Gastroesophageal sphincter (tissue), 4 donors: ENCODE results near the gene TBX3. TPM values are rescaled to one million over a fixed set of nuclear protein-coding genes. Genes with fewer than 3 reads are reported as not detected.

ENCODE experiments used
- ATAC-seq: fragments of 150-250 bp; one replicate; pipeline ENCODE4 v1.9.1; 2016; ENCODE audit warnings: mild to moderate bottlenecking, moderate library complexity
- H3K27ac ChIP-seq, 4 donors: fragments of 200-600 bp; sonication (generic) in 3 of 4; 1 replicate in 3 of 4; 2 replicates in 1 of 4; pipeline ENCODE4 v1.5.1; 2016 to 2019
- H3K27me3 ChIP-seq: fragments of 200-600 bp; sonication (generic); one replicate; pipeline ENCODE4 v1.5.1; 2019
- H3K36me3 ChIP-seq, 2 donors: fragments of 200-600 bp; sonication (generic); one replicate each; pipeline ENCODE4 v1.5.1; 2019; ENCODE audit warnings: control low read depth in 1 of 2
- H3K4me1 ChIP-seq, 3 donors: fragments of 200-600 bp; sonication (generic); 1 replicate in 2 of 3; 2 replicates in 1 of 3; pipeline ENCODE4 v1.5.1; 2016 to 2019; ENCODE audit warnings: control low read depth in 2 of 3
- H3K4me3 ChIP-seq, 2 donors: fragments of 200-600 bp; sonication (generic); one replicate each; pipeline ENCODE4 v1.5.1; 2019; ENCODE audit warnings: mild to moderate bottlenecking in 1 of 2, moderate library complexity in 1 of 2
- H3K9me3 ChIP-seq, 3 donors: fragments of 200-600 bp; sonication (generic); one replicate each; pipeline ENCODE4 v1.5.1; 2017 to 2019; ENCODE audit warnings: control low read depth in 2 of 3
- CTCF ChIP-seq, 4 experiments: fragments of 200-600 bp in 2 of 4; fragments of 450-650 bp in 2 of 4; sonication (generic) in 1 of 4; IDR thresholded peaks; one replicate each; pipeline ENCODE4 v1.5.1; 2017 to 2019; ENCODE audit warnings: antibody characterized with exemption in 4 of 4, mild to moderate bottlenecking in 2 of 4, moderate library complexity in 2 of 4
- EP300 ChIP-seq: sonication (generic); formaldehyde crosslinking; IDR thresholded peaks from one replicate; pipeline ENCODE4 v1.6.1; 2017; ENCODE audit warnings: antibody characterized with exemption, mild to moderate bottlenecking
- POLR2A ChIP-seq, 2 donors: fragments of 450-650 bp; IDR thresholded peaks; one replicate each; pipeline ENCODE4 v1.6.1; 2017; ENCODE audit warnings: antibody characterized with exemption in 2 of 2, mild to moderate bottlenecking in 2 of 2, moderate library complexity in 1 of 2
- POLR2AphosphoS5 ChIP-seq: sonication (generic); formaldehyde crosslinking; IDR thresholded peaks from one replicate; pipeline ENCODE4 v1.6.1; 2017; ENCODE audit warnings: antibody characterized with exemption
- WGBS, 2 donors: methylation state at CpG; one replicate each; pipeline ENCODE4 v1.1.5; 2018; ENCODE audit warnings: low coverage in 1 of 2; 5-methylcytosine and 5-hydroxymethylcytosine counted together
- total RNA-seq, 4 donors: library from RNA; depleted of rRNA; stranded (reverse); fragments of >200 nt; gene quantifications; one replicate each; pipeline ENCODE4 v1.1.0, GENCODE V29; 2016

Gene TBX3
- total RNA-seq, 4 donors from 2014 or later, result 6.9 to 17.4 (median 10.0) TPM

GRCh38 chr12:114664651-114665320 is 19.2 kb downstream of the TBX3 start:
- H3K27me3 ChIP-seq, result peaks cover 82% of the 10 kb centered on the region
- TF ChIP-seq POLR2A (IDR thresholded peaks at IDR 0.05), result no peak
- 4% methylated on average over 12 of the region's 47 CpGs; no CpG with 5 or more reads in 1 of the 2 donors for WGBS, 2 donors
- no peak overlapping the region for H3K4me3 ChIP-seq
- peaks cover 0 to 37% (median 4%) of the 10 kb centered on the region in 3 donors for H3K4me1 ChIP-seq
- H3K9me3 ChIP-seq, result no peaks in the 10 kb centered on the region
- no peak overlapping the region for H3K27ac ChIP-seq
- ATAC-seq, result no peak
- no peaks in the 10 kb centered on the region for H3K36me3 ChIP-seq

GRCh38 chr12:114662512-114663177 is 21.3 kb downstream of the TBX3 start:
- H3K27me3 ChIP-seq, result peaks cover 70% of the 10 kb centered on the region
- H3K36me3 ChIP-seq, result no peaks in the 10 kb centered on the region
- peak; percentile 40 for ATAC-seq
- no peaks in the 10 kb centered on the region for H3K9me3 ChIP-seq
- no peak overlapping the region for H3K4me3 ChIP-seq
- peak; percentile 49 for TF ChIP-seq POLR2AphosphoS5
- TF ChIP-seq CTCF (IDR thresholded peaks at IDR 0.05), result peak; percentile 91 to 94 (median 92)
- TF ChIP-seq POLR2A (IDR thresholded peaks at IDR 0.05), result no peak
- no peak overlapping the region for H3K27ac ChIP-seq
- H3K4me1 ChIP-seq, result peaks cover 0 to 20% (median 0%) of the 10 kb centered on the region in 3 donors
- WGBS, 2 donors, result 0% methylated on average over 3 of the region's 3 CpGs

DNA sequence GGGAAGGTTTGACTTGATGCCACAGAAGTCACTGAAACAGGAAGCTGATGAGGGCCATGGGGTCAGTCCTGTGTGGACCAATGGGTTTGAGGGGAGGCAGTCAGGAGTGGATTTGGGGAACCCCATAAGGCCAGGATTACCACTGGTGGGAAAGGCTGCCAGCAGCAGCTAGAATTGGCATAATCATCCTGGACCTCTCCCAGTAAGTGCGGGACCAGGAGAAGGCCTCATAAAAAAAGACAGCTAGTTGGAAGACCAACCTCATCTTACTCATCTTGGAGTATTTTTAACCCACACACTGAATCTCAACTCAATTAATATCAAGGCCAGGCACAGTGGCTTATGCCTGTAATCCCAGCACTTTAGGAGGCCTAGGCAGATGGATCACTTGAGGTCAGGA is 22.7 kb downstream of the TBX3 start:
- H3K4me3 ChIP-seq, result no peak overlapping the region
- peaks cover 0 to 17% (median 0%) of the 10 kb centered on the region in 3 donors for H3K4me1 ChIP-seq
- no peak for TF ChIP-seq POLR2AphosphoS5
- no peak for TF ChIP-seq EP300
- TF ChIP-seq POLR2A (IDR thresholded peaks at IDR 0.05), result no peak
- TF ChIP-seq CTCF (IDR thresholded peaks at IDR 0.05), result no peak
- no peaks in the 10 kb centered on the region for H3K36me3 ChIP-seq
- WGBS, 2 donors, result 10 to 50% methylated on average over 1 of the region's 1 CpG
- no peaks in the 10 kb centered on the region for H3K9me3 ChIP-seq
- ATAC-seq, result no peak
- no peak overlapping the region for H3K27ac ChIP-seq
- H3K27me3 ChIP-seq, result peaks cover 56% of the 10 kb centered on the region

DNA sequence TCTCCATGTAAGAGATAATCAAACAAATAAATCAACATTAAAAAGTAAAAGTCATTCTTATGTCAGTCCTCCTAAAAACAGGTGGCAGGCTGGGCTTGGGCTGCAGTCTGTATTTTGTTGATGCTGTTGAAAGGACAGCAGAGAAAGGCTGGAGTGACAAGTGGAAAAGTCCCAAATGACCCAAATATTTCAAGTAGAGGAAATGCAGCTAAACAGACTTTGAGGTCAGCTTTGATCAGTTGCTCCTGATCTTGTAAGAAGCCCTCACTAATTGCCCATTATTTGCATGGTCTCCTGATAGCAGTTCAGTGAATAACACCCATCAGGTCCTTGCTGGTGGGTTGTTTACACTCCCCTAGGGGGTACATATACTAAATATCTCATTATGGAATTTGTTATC is 24.9 kb downstream of the TBX3 start:
- no peak for ATAC-seq
- no peak for TF ChIP-seq CTCF (IDR thresholded peaks at IDR 0.05)
- TF ChIP-seq EP300, result no peak
- TF ChIP-seq POLR2AphosphoS5, result no peak
- no peak for TF ChIP-seq POLR2A (IDR thresholded peaks at IDR 0.05)
- Histone ChIP-seq H3K4me3 (no peak overlapping the region), H3K27me3 (peaks cover 41% of the 10 kb centered on the region), H3K27ac (no peak overlapping the region), H3K9me3 (no peaks in the 10 kb centered on the region), H3K4me1 (peaks cover 0 to 7% (median 0%) of the 10 kb centered on the region in 3 donors), H3K36me3 (no peaks in the 10 kb centered on the region)

DNA sequence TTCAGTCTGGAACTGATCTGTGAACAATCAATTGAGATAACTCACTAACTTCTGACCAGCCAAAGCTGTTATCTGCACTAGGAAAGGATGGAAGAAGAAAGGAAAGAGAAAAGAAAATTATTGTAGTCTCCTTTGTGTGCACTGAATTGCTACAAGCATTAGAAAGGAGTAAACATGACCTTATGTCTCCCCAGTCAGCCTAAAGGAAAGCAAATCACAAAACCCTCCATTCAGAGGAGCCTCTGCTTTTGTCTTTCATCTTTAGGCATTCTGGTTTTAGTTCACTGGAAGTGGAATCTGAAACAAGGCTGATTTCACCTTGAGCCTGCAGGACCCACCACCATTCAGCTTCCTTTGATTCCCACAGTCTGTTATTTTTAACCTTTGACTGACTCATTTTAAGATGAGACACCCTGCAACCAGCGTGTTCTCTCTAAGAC is 26.0 kb downstream of the TBX3 start:
- ATAC-seq, result no peak
- 57 to 86% methylated on average over 1 of the region's 1 CpG for WGBS, 2 donors
- H3K4me3 ChIP-seq, result no peak overlapping the region
- H3K4me1 ChIP-seq, result peaks cover 0 to 7% (median 0%) of the 10 kb centered on the region in 3 donors
- no peaks in the 10 kb centered on the region for H3K36me3 ChIP-seq
- H3K9me3 ChIP-seq, result no peaks in the 10 kb centered on the region
- H3K27me3 ChIP-seq, result peaks cover 34% of the 10 kb centered on the region
- TF ChIP-seq CTCF (IDR thresholded peaks at IDR 0.05) (no peak), EP300 (no peak), POLR2AphosphoS5 (no peak), POLR2A (IDR thresholded peaks at IDR 0.05) (no peak)
- H3K27ac ChIP-seq, result no peak overlapping the region
